ENCODE data around the gene TBPL1. TPM values are rescaled to one million over a fixed set of nuclear protein-coding genes. Genes with fewer than 3 reads are reported as not detected.

The TBPL1 gene
- total RNA-seq (2014; rRNA removed; shearing (Covaris generic); ENCODE audit: low replicate concordance) = 45.6 and 161 TPM in 2 replicates

DNA sequence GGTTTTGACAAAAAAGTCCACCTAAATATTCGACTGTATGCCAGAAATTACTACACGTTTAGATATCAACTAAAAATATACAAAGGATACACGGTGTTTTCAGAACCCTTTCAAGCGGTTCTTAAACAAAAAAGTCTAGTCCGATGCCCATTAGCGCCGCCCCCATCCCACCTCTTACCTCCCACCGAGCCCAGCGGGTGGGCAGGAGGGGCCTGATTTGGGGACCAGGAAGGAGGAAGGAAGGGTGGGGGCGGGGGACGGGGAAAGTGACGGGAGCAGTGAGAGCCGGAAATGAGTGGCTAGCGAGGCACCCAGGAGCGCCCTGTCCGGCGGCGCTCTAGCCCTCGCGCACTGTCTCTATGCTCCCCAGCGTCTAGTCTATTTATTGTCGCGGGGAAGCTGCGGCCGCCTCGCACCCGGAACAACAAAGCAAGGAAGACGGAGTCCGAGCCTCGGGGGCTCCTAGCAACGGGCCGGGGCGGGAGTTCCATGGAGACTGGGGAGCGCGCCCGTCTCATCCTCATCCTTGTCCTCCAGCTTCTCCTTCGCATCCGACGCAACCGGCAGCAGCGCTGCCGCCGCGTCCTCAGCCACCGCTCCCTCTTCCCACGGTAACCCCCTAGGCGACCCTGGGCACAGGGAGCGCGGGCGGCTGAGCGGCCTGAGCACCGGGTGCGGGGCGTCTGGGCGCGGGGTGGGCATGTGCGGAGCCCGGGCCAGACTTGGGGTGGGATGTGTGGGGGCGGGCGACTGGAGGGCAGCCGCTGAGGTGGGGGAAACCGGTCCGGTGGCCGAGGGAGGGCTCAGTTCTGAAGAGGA lies at the start of gene TBPL1:
TBPL1 (plus strand) TSS at position 410 of the 819 bp plus-strand sequence. CDS start 26,902 bp downstream, outside the sequence.
- H3K27me3 ChIP-seq (ENCODE audit: low read length) = no peaks in the 10 kb centered on the region
- peak within 1 kb of the TSS; percentile 89 for H3K4me3 ChIP-seq (ENCODE audit: low read length)
- peaks cover 48% of the 10 kb centered on the region for H3K4me1 ChIP-seq (ENCODE audit: low read length)
- H3K9me3 ChIP-seq (ENCODE audit: low read length) = no peaks in the 10 kb centered on the region
- H4K20me1 ChIP-seq (ENCODE audit: insufficient read depth, low read depth, low read length) = peaks cover 25% of the 10 kb centered on the region; the same call in 1 of the 2 replicates
- no peaks in the 10 kb centered on the region for H3K9me2 ChIP-seq (replicated peaks; ENCODE audit: insufficient read depth, low read length)
- no peaks in the 10 kb centered on the region for H3K36me3 ChIP-seq (ENCODE audit: insufficient read depth, low read length)
- H3K4me2 ChIP-seq (ENCODE audit: low read depth, low read length, poor library complexity, severe bottlenecking) = peak within 1 kb of the TSS; percentile 99
- peaks cover 50% of the 10 kb centered on the region for H3K79me2 ChIP-seq (ENCODE audit: low read length)
- peak within 1 kb of the TSS; percentile 98 for H2AFZ ChIP-seq (ENCODE audit: low read length)
- H3K9ac ChIP-seq (ENCODE audit: low read length) = peak within 1 kb of the TSS; percentile 86
- peak within 1 kb of the TSS; percentile 76 for H3K27ac ChIP-seq (ENCODE audit: low read length)
- DNase-seq = peak; percentile 99

GRCh38 chr6:133903855-133904254 lies 49.2 kb upstream of the TBPL1 start:
- no peak overlapping the region for H3K27ac ChIP-seq (ENCODE audit: low read length)
- H3K4me2 ChIP-seq (ENCODE audit: low read depth, low read length, poor library complexity, severe bottlenecking) = no peak overlapping the region
- H3K9me3 ChIP-seq (ENCODE audit: low read length) = no peaks in the 10 kb centered on the region
- H3K9ac ChIP-seq (ENCODE audit: low read length) = no peak overlapping the region
- DNase-seq = no peak
- H4K20me1 ChIP-seq (ENCODE audit: insufficient read depth, low read depth, low read length) = no peaks in the 10 kb centered on the region
- H3K79me2 ChIP-seq (ENCODE audit: low read length) = no peaks in the 10 kb centered on the region
- no peaks in the 10 kb centered on the region for H3K27me3 ChIP-seq (ENCODE audit: low read length)
- H3K4me1 ChIP-seq (ENCODE audit: low read length) = no peaks in the 10 kb centered on the region
- no peaks in the 10 kb centered on the region for H3K36me3 ChIP-seq (ENCODE audit: insufficient read depth, low read length)
- H3K4me3 ChIP-seq (ENCODE audit: low read length) = no peak overlapping the region
- H3K9me2 ChIP-seq (replicated peaks; ENCODE audit: insufficient read depth, low read length) = no peaks in the 10 kb centered on the region
- H2AFZ ChIP-seq (ENCODE audit: low read length) = no peak overlapping the region

- no peaks in the 10 kb centered on the region for H3K79me2 ChIP-seq (ENCODE audit: low read length)
- no peaks in the 10 kb centered on the region for H4K20me1 ChIP-seq (ENCODE audit: insufficient read depth, low read depth, low read length)
- no peaks in the 10 kb centered on the region for H3K9me3 ChIP-seq (ENCODE audit: low read length)
- no peak overlapping the region for H2AFZ ChIP-seq (ENCODE audit: low read length)
- no peak overlapping the region for H3K27ac ChIP-seq (ENCODE audit: low read length)
- no peaks in the 10 kb centered on the region for H3K4me1 ChIP-seq (ENCODE audit: low read length)
- DNase-seq = no peak
- no peak overlapping the region for H3K9ac ChIP-seq (ENCODE audit: low read length)
- no peak overlapping the region for H3K4me2 ChIP-seq (ENCODE audit: low read depth, low read length, poor library complexity, severe bottlenecking)
- no peaks in the 10 kb centered on the region for H3K36me3 ChIP-seq (ENCODE audit: insufficient read depth, low read length)
- H3K9me2 ChIP-seq (replicated peaks; ENCODE audit: insufficient read depth, low read length) = no peaks in the 10 kb centered on the region
- no peaks in the 10 kb centered on the region for H3K27me3 ChIP-seq (ENCODE audit: low read length)
- H3K4me3 ChIP-seq (ENCODE audit: low read length) = no peak overlapping the region
These were observed 47.0 kb upstream of the TBPL1 start for GRCh38 chr6:133906050-133906449.

- no peak overlapping the region for H3K27ac ChIP-seq (ENCODE audit: low read length)
- no peaks in the 10 kb centered on the region for H3K9me2 ChIP-seq (replicated peaks; ENCODE audit: insufficient read depth, low read length)
- no peaks in the 10 kb centered on the region for H3K79me2 ChIP-seq (ENCODE audit: low read length)
- DNase-seq = peak; percentile 92
- H3K4me3 ChIP-seq (ENCODE audit: low read length) = no peak overlapping the region
- no peaks in the 10 kb centered on the region for H3K36me3 ChIP-seq (ENCODE audit: insufficient read depth, low read length)
- peak overlapping the region; percentile 43 for H3K4me2 ChIP-seq (ENCODE audit: low read depth, low read length, poor library complexity, severe bottlenecking)
- H3K9me3 ChIP-seq (ENCODE audit: low read length) = no peaks in the 10 kb centered on the region
- H2AFZ ChIP-seq (ENCODE audit: low read length) = peak overlapping the region; percentile 44; the same call in 1 of the 2 replicates
- no peak overlapping the region for H3K9ac ChIP-seq (ENCODE audit: low read length)
- no peaks in the 10 kb centered on the region; the same call in 1 of the 2 replicates for H3K27me3 ChIP-seq (ENCODE audit: low read length)
- H4K20me1 ChIP-seq (ENCODE audit: insufficient read depth, low read depth, low read length) = no peaks in the 10 kb centered on the region
- peaks cover 8% of the 10 kb centered on the region for H3K4me1 ChIP-seq (ENCODE audit: low read length)
These were observed 36.3 kb upstream of the TBPL1 start for GRCh38 chr6:133916650-133917151.

DNA sequence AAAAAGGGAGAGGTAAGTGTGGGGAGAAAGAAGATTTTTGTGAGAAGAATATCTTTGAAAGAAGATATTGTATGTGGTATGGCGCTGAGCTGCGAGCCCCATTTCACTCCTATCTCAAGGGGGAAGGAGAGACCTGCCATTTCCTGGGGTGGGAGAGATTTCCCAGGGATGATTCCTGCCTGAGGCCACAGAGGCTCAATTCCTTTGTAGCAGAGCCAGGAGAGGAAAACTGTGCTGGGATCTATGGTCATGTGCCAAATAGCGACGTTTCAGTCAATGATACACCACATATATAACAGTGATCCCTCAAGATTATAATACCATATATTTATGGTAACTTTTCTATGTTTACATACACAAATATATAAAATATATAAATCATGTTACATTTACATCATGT lies 35.2 kb upstream of the TBPL1 start:
- Histone ChIP-seq H3K9me3 (ENCODE audit: low read length) (no peaks in the 10 kb centered on the region), H3K27ac (ENCODE audit: low read length) (no peak overlapping the region), H2AFZ (ENCODE audit: low read length) (no peak overlapping the region), H4K20me1 (ENCODE audit: insufficient read depth, low read depth, low read length) (no peaks in the 10 kb centered on the region), H3K36me3 (ENCODE audit: insufficient read depth, low read length) (no peaks in the 10 kb centered on the region), H3K4me2 (ENCODE audit: low read depth, low read length, poor library complexity, severe bottlenecking) (no peak overlapping the region), H3K79me2 (ENCODE audit: low read length) (no peaks in the 10 kb centered on the region), H3K4me1 (ENCODE audit: low read length) (peaks cover 5% of the 10 kb centered on the region), H3K27me3 (ENCODE audit: low read length) (no peaks in the 10 kb centered on the region; the same call in 1 of the 2 replicates), H3K9me2 (replicated peaks; ENCODE audit: insufficient read depth, low read length) (no peaks in the 10 kb centered on the region), H3K4me3 (ENCODE audit: low read length) (no peak overlapping the region), H3K9ac (ENCODE audit: low read length) (no peak overlapping the region)
- no peak for DNase-seq

GRCh38 chr6:133918208-133918930 lies 34.7 kb upstream of the TBPL1 start:
- no peak overlapping the region for H3K4me3 ChIP-seq (ENCODE audit: low read length)

GRCh38 chr6:133919362-133919761 lies 33.7 kb upstream of the TBPL1 start:
- Histone ChIP-seq H3K9ac (ENCODE audit: low read length) (no peak overlapping the region), H4K20me1 (ENCODE audit: insufficient read depth, low read depth, low read length) (no peaks in the 10 kb centered on the region), H3K27ac (ENCODE audit: low read length) (no peak overlapping the region), H3K9me3 (ENCODE audit: low read length) (no peaks in the 10 kb centered on the region), H3K4me3 (ENCODE audit: low read length) (no peak overlapping the region), H3K4me1 (ENCODE audit: low read length) (peaks cover 5% of the 10 kb centered on the region), H3K27me3 (ENCODE audit: low read length) (no peaks in the 10 kb centered on the region; the same call in 1 of the 2 replicates), H3K36me3 (ENCODE audit: insufficient read depth, low read length) (no peaks in the 10 kb centered on the region), H3K4me2 (ENCODE audit: low read depth, low read length, poor library complexity, severe bottlenecking) (no peak overlapping the region), H2AFZ (ENCODE audit: low read length) (no peak overlapping the region), H3K9me2 (replicated peaks; ENCODE audit: insufficient read depth, low read length) (no peaks in the 10 kb centered on the region), H3K79me2 (ENCODE audit: low read length) (no peaks in the 10 kb centered on the region)
- DNase-seq = no peak

More at GRCh38 chr6:133918208-133918930, 34.7 kb upstream of the TBPL1 start:
- Histone ChIP-seq H3K4me2 (ENCODE audit: low read depth, low read length, poor library complexity, severe bottlenecking) (no peak overlapping the region), H3K4me1 (ENCODE audit: low read length) (peaks cover 5% of the 10 kb centered on the region), H3K27me3 (ENCODE audit: low read length) (no peaks in the 10 kb centered on the region; the same call in 1 of the 2 replicates), H3K27ac (ENCODE audit: low read length) (no peak overlapping the region), H3K9me3 (ENCODE audit: low read length) (no peaks in the 10 kb centered on the region), H4K20me1 (ENCODE audit: insufficient read depth, low read depth, low read length) (no peaks in the 10 kb centered on the region), H3K9me2 (replicated peaks; ENCODE audit: insufficient read depth, low read length) (no peaks in the 10 kb centered on the region), H3K79me2 (ENCODE audit: low read length) (no peaks in the 10 kb centered on the region), H3K36me3 (ENCODE audit: insufficient read depth, low read length) (no peaks in the 10 kb centered on the region), H2AFZ (ENCODE audit: low read length) (no peak overlapping the region), H3K9ac (ENCODE audit: low read length) (no peak overlapping the region)
- no peak for DNase-seq
